Kidney capillary endothelial cell (primary cell): Measurements from ENCODE around the gene USP40.

Experiments
- DNase-seq: peaks from one replicate; pipeline ENCODE4 v3.0.0-alpha.2; 2018; ENCODE audit warnings: low spot score

The USP40 gene

DNA sequence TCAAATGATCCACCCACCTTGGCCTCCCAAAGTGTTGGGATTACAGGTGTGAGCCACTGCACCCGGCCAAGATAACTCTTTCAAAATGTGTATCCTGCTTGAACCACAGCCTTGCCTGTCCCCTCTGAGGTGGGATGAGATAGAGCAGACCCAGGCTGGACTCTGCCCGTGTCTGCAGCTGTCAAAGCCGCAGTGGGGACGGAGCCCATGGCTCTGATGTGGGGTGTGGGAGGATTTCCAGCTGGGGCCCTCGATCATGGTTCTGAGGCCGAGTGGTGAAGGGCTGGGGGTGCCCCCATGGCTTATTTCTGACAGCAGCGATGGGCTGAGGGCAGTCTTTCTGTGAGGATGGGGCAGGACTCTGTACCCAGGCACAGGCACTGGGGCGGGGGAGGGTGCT, 107.8 kb downstream of the USP40 start:
- DNase-seq: no peak

DNA sequence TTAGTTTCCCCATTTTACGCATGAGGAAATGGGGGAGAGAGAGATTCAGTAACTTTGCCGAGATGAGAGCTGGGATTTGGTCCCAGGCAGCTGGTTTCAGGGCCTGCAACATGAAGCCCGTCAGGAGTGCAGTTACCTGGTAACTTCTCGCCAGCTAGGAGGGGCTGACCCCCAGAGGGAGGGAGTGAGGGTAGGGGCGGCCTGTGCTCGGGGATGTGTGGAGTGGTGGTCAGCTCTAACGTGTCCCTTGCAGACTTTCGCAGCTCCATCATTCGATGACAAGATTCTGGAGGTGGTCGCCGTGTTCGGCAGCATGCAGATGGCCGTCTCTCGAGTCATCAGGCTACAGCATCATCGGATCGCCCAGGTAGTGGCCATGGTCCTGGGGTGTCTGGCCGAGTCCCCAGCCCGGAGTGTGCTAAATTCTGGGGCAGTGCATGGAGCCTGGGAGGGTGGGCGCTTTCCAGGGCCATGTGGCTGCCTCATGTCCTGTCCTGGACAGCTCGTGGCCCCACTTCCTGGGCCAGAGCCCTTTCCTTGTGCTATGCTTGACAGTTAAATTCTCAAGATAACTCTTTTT, 108.5 kb downstream of the USP40 start:
- no peak for DNase-seq

DNA sequence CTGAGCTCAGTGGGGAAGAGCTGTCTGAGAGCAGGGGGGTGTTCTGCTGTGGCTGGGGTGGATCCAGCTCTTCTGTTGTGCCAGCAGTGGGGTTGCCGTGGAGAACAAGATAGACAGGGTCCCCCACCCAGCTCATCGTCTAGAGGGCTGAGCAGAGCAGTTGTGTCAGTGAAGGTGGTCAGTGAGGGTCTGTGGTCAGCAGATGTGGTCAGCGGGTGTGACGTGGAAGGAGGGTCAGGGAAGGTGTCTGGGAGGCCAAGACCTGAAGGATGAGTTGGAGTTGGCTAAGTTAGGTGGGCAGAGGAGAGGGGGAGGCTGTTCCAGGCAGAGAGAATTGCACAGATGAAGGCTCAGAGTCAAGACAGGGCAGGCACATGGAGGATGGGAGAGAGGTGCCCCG, 109.2 kb downstream of the USP40 start:
- DNase-seq: no peak

DNA sequence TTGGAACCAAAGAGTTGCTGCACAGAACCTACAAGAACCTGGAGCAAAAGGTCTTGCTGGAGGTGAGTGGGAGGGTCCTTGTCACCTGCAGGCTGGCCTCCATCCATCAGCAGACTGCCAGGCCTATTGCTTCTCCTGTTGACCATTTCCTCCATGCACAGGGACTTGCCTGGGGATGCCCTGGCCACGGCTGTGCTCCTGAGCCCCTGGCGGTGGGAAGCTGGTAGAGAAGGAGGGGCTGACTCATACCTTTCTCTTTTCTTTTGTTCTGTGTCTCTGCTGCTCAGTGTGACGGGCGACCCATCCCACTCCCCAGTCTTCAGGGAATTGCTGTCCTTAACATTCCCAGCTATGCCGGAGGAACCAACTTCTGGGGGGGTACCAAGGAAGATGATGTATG, 109.6 kb downstream of the USP40 start:
- DNase-seq: no peak

DNA sequence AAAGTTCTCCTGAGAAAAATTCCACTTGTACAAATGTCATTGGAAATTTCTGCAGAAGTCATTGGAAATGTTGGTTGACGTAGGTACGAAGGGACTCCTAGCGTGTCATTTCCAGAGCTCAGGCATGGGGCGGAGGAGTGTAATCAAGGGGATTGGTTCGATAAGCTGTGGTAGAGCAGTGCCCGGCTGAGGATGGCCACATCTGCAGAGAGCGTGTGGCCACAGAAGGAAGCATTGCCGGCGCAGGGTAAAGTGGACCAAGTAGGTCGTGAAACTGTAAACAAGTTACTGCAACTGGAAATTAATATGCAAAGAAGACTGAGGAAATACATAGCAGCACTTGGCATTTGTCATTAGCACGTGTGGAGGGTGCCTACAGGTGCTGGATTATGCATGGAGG, 110.5 kb downstream of the USP40 start:
- no peak for DNase-seq

DNA sequence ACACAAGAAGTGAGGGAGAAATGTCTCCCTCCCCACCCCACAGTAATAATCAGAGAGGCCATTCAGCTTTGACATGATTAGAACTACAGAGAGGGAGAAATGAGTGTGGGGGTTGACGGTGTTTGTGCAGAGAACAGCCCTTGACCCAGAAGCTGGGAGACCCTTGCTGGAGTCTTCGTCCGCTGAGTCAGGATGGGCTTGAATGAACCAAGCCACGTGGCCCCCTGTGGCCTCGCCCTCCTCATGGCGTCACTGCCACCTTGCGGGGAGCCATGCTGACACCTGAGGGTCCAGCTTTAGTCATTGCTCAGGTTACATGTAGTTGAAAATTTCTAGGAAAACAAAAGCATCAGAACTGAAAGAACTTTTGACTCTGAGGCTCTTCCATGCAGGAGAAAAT, 111.1 kb downstream of the USP40 start:
- DNase-seq: no peak

DNA sequence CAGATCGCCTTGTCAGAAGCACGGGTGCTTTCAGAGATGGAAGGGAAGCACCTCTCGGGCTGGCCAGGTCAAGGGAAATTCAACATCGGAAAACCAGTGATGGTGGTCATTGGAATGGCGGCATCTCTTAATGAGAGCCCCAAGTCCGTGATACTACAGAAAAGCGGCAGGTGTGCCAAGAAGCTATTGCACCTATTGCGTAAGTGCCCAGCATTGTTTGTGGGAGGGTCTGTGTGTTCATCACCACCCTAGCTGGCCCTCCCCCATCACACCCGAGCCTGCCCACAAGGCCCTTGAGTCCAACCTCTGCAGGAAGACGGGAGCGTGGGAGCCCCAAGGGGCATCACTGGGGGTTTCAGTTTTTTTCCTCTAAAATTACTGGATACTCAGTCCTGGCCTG, 111.6 kb downstream of the USP40 start:
- no peak for DNase-seq

DNA sequence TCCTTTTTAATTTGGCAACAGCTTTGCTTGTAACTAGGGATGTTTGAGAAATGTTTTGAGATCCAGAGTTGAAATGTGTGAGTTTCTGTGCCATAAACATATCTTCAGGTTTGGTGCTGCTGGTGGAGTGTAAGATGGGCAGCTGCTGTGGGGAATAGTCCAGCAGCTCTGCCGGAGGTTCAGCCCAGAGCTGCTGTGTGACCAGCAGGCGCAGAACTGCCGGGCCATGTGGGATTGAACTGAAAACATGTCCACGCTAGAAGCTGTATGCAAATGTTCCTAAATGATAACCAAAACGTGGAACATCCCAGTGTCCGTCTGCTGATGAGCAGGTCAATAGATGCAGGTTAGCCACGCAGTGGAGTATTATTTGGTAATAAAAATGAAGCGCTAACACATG, 112.7 kb downstream of the USP40 start:
- DNase-seq: no peak

DNA sequence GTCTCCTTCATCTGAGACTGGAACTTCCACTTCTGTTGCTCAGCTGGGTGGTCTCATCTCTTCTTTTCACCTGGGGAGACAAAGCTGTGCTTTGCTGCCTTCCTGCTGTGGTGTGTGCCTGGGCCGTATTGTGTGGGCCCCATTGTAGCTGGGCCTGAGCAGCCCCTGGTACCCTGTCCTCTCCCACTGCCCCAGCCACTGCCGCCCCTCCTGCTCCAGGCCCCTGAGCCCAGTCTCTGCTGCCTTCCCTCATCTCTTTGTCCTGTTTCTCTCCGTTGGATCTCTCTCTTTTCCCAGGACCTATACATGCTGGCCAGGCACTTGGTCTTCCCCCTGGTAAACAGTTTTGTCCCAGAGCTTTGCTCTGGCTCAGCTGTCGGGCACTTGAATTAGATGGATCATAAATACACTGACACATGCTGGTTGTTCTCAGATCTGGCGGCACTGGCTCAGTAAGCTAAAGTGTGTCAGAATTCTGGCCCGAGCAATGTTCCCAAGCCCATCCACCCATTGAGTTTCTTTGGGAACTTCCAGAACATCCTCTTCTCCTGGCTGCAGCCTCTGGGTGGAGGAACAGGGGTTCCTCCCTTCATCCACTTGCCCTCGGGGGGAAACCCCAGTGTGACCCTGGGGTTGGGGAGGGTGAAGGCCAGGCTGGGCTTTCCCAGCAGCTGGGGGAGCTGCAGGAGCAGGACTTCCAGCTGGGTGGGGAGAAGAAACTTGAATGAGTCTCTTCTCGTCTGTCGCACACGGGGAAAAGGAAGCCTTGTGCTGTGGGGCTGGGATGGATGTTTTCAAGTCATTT, 113.3 kb downstream of the USP40 start:
- DNase-seq: no peak

DNA sequence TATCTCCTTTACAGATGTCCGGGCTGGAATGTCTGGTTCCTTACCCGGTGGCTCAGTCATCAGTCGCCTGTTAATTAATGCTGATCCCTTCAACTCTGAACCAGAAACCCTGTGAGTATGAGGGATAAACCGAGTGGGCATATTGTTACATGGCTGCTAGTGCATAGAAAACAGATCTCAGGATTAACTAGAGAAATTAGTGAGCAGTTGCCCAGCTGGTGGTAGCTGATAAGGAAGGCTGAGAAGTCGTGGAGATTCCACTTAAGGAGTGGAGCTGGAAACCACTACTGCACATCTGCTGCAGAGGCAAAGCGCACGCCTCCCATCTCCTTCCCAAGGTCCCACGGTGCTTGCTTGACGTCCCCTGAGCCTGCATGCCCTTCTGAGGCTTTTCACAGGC, 114.6 kb downstream of the USP40 start:
- DNase-seq: no peak

- DNase-seq: no peak
Observed at GRCh38 chr2:233450864-233451575, 115.6 kb downstream of the USP40 start.

GRCh38 chr2:233449921-233450863, 116.4 kb downstream of the USP40 start:
- DNase-seq: no peak

DNA sequence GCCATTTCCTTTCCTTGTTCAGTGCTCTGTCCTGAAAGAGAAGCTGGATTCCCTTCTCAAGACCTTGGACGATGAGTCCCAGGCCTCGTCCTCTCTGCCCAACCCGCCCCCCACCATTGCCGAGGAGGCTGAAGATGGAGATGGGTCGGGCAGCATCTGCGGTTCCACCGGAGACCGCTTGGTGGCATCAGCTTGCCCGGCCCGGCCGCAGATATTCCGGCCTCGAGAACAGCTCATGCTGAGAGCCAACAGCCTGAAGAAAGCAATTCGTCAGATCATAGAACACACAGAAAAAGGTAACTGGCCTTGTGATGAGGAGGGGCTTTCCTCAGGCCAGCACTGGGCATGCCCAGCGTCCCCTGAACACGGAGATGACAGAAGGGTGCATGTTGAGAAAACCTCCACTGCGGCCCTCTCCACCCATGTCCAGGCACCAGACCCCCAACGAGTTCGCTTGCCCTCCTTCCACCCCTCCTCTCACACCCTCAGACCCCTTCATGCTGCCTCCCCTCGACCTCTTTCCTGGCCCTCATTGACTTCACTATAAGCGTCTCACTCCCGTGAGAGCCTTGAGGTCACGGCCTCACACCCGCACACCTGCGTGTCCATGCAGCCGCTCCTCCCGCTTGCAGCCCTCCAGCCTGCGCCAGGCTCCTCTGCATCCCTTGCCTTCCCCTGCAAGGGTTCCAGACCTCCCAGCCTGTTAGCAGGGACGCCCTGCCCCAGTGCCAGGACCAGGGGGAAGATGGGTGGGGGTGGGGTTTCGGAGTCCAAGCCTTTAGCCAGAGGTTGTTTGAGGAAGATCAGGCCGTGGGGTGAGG, 117.3 kb downstream of the USP40 start:
- no peak for DNase-seq

DNA sequence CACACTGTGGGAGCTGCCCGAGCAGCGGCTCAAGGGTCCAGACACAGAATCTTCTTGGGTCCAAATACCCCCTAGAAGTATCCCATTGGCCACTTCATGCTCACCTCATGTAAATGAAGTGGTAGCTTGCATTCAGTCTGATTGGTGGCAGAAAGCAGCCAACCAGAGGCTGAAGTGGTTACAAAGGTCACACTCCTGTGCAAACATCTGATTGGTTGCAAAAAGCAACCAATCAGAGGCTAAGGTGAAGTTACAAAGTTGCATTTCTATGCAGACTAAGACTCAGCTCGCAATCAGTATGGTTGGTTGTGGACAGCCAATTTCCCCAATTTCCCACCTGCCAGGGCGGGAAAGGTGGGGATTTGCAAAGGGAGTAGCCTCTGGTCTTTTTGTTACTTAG, 118.0 kb downstream of the USP40 start:
- DNase-seq: no peak

GRCh38 chr2:233448220-233448559, 118.4 kb downstream of the USP40 start:
- no peak for DNase-seq

GRCh38 chr2:233447506-233448219, 118.9 kb downstream of the USP40 start:
- no peak for DNase-seq

DNA sequence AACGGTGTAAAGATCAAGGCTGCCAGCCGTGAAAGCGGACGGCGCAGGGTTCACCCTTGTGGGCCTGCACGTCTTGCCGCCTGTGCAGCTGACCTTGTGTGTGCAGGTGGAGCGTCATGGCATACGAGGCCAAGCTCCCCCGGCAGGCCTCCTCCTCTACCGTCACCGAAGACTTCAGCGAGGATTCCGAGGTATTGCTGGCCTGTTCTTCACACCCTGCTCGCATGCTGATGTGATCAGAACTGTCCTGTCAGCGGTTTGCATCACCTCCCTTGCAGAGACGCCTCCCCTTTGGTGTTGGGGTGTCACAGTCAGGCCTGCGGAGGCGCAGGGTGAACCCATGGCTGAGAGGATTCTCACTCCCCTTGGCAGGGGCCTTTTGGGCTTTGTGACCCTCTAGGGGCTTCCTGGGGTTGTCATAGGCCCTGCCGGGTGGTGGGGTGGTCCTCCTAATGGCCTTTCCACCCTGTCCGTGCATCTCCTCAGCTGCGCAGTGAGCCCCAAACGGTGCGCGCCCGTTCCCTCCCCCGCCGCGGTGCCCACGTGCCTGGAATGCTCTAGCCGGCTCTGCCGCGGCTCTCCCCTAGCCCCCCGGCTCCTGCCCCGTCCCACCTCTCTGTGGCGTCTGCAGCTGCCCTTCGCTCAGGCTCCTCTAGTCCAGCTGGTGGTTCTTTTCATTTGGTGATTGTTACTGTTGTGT, 119.8 kb downstream of the USP40 start:
- DNase-seq: no peak

DNA sequence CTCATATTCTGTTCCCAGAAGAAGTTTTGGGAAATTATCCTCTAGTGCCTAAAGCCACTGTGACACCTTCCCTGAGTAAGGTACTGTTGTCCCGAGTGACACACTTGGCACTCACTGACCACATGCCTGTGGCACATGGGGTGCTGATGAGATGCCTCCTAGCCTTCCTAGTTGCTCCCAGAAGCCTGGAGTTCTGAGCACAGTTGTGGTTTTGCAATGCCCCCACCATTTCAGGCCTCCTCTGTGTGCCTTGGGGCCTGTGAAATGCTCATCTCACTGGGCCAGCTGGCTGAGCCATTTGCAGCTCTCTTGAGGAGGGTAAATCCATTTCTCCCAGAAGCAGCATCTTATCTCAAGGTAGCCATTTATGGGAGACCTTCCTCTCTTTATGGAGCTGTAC, 120.5 kb downstream of the USP40 start:
- DNase-seq: no peak

GRCh38 chr2:233445152-233445830, 121.3 kb downstream of the USP40 start:
- no peak for DNase-seq

- DNase-seq: no peak
Observed at GRCh38 chr2:233444501-233444900, 122.1 kb downstream of the USP40 start.
